ENCODE data around the gene ZC3H15.

The ZC3H15 gene

DNA sequence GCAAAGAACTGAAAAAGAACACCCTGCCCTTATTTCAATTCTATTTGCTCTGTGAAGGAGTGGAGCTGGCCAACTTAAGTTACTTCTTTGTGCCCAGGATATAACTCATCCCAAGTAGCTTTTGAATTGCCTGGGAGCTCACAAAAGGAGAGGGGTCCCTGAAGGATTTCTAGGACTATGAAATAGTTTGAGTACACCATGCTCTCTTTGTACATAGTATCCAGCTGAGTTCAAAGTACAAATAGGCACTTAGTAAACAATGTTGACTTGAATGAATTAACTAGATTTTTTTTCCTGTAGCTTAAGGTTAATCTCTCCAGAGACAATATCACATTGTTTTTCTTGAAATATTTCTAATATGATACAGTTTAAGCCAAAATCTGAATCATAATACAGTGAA, 47.7 kb downstream of the ZC3H15 start:
- TF ChIP-seq, protein P1, sequence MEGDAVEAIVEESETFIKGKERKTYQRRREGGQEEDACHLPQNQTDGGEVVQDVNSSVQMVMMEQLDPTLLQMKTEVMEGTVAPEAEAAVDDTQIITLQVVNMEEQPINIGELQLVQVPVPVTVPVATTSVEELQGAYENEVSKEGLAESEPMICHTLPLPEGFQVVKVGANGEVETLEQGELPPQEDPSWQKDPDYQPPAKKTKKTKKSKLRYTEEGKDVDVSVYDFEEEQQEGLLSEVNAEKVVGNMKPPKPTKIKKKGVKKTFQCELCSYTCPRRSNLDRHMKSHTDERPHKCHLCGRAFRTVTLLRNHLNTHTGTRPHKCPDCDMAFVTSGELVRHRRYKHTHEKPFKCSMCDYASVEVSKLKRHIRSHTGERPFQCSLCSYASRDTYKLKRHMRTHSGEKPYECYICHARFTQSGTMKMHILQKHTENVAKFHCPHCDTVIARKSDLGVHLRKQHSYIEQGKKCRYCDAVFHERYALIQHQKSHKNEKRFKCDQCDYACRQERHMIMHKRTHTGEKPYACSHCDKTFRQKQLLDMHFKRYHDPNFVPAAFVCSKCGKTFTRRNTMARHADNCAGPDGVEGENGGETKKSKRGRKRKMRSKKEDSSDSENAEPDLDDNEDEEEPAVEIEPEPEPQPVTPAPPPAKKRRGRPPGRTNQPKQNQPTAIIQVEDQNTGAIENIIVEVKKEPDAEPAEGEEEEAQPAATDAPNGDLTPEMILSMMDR (IDR thresholded peaks at IDR 0.05; ENCODE audit: low read depth, low read length): no peak
- TF ChIP-seq POLR2A (IDR thresholded peaks at IDR 0.05; ENCODE audit: extremely low read depth, insufficient read length) (no peak), MYC (IDR thresholded peaks at IDR 0.05; ENCODE audit: low read depth, low read length) (no peak)
- TF ChIP-seq, protein P2, sequence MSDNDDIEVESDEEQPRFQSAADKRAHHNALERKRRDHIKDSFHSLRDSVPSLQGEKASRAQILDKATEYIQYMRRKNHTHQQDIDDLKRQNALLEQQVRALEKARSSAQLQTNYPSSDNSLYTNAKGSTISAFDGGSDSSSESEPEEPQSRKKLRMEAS (IDR thresholded peaks at IDR 0.05; ENCODE audit: low read depth, low read length): no peak
- no peak for DNase-seq (ENCODE audit: low read depth)
- H3K4me3 ChIP-seq (ENCODE audit: low read depth, low read length): no peak overlapping the region

DNA sequence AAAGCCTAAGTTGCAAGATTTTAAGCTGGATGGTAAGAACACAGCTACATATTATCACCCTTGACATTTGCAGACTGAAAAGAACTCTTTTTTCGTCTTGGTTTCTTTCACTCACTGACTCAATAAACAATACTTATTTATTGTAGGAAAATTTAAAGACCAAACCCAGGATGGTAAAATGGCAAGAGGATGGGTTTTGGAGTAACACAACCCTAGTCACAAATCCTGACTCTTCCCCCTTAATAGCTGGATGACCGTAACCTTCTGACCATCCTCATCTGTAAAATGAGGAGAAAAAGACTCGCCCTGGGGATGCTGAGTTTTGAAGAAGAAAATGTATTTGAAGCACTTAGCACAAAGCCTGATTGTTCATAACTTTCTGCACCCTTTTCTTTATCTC, 48.3 kb downstream of the ZC3H15 start:
- DNase-seq (ENCODE audit: low read depth): no peak
- TF ChIP-seq MYC (IDR thresholded peaks at IDR 0.05; ENCODE audit: low read depth, low read length) (no peak), POLR2A (IDR thresholded peaks at IDR 0.05; ENCODE audit: extremely low read depth, insufficient read length) (no peak)
- TF ChIP-seq, protein P2 (IDR thresholded peaks at IDR 0.05; ENCODE audit: low read depth, low read length): no peak
- TF ChIP-seq, protein P1 (IDR thresholded peaks at IDR 0.05; ENCODE audit: low read depth, low read length): no peak
- no peak overlapping the region for H3K4me3 ChIP-seq (ENCODE audit: low read depth, low read length)

DNA sequence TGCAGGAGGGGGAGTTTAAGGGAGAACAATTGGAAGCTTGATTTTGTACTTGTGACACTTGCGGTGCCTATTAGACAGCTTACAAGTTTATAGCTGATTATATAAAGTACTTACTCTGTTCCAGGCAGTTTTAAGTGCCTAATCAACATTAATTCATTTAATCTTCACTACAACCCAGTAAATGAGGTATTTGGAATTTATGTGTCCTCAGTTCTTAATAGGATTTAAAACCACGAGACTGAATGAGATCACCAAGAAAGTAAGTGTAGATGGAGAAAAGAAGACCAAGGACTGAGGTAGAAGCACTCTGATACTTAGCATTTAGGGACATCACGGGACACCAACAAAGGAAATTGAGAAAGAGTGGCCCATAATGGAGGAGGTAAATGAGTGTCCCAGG, 49.8 kb downstream of the ZC3H15 start:
- H3K4me3 ChIP-seq (ENCODE audit: low read depth, low read length): no peak overlapping the region

DNA sequence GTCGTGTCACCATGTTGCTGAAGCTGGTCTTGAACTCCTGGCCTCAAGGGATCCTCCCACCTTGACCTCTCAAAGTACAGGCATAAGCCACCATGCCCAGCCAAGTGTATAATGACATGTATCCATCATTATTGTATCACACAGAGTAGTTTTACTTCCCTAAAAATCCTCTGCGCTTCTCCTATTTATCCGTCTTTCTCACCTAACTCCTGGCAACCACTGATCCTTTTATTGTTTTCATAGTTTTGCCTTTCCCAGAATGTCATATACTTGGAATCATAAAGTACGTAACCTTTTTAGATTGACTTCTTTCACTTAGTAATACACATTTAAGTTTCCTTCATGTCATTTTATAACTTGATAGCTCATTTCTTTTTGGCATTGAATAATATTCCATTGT, 51.0 kb downstream of the ZC3H15 start:
- TF ChIP-seq, protein P1 (IDR thresholded peaks at IDR 0.05; ENCODE audit: low read depth, low read length): no peak
- TF ChIP-seq POLR2A (IDR thresholded peaks at IDR 0.05; ENCODE audit: extremely low read depth, insufficient read length) (no peak), MYC (IDR thresholded peaks at IDR 0.05; ENCODE audit: low read depth, low read length) (no peak)
- TF ChIP-seq, protein P2 (IDR thresholded peaks at IDR 0.05; ENCODE audit: low read depth, low read length): no peak
- DNase-seq (ENCODE audit: low read depth): no peak
- no peak overlapping the region for H3K4me3 ChIP-seq (ENCODE audit: low read depth, low read length)

More for the DNA sequence above, 49.8 kb downstream of the ZC3H15 start:
- TF ChIP-seq, protein P1 (IDR thresholded peaks at IDR 0.05; ENCODE audit: low read depth, low read length): no peak
- no peak for TF ChIP-seq POLR2A (IDR thresholded peaks at IDR 0.05; ENCODE audit: extremely low read depth, insufficient read length)
- TF ChIP-seq, protein P2 (IDR thresholded peaks at IDR 0.05; ENCODE audit: low read depth, low read length): no peak
- TF ChIP-seq MYC (IDR thresholded peaks at IDR 0.05; ENCODE audit: low read depth, low read length): no peak
- no peak for DNase-seq (ENCODE audit: low read depth)

DNA sequence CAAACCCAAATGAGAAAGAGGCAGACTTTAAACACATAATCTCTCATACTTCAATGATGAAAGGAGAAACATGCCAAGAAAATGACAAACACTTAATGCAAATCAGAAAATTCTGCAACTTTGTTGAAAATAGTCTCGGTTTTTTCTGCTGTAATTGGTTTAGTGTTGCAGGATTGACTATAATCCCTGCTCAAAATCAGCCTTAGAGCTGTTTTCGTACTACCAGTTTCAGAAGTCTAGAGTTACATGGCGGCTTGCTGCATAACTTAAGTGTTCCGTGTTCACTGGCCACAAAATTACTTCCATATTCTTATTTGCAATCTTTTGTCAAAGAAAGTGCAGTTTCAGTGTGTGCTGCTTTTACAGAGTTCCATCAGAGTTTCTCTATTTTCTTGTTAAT, 54.9 kb downstream of the ZC3H15 start:
- TF ChIP-seq, protein P2 (IDR thresholded peaks at IDR 0.05; ENCODE audit: low read depth, low read length): no peak
- no peak for TF ChIP-seq MYC (IDR thresholded peaks at IDR 0.05; ENCODE audit: low read depth, low read length)
- TF ChIP-seq, protein P1 (IDR thresholded peaks at IDR 0.05; ENCODE audit: low read depth, low read length): no peak
- TF ChIP-seq POLR2A (IDR thresholded peaks at IDR 0.05; ENCODE audit: extremely low read depth, insufficient read length): no peak
- DNase-seq (ENCODE audit: low read depth): no peak
- H3K4me3 ChIP-seq (ENCODE audit: low read depth, low read length): no peak overlapping the region

Data from NB4 (cell line).